ENCODE results near the gene TMEM141.
A peak's percentile ranks its signal among the peaks of the same experiment; 100 is the strongest.
"Not testable (repeated sequence)": the region's sequence is repeated elsewhere in the genome, so short reads cannot be mapped to it uniquely, and the experiment has no call there.

The TMEM141 gene

DNA sequence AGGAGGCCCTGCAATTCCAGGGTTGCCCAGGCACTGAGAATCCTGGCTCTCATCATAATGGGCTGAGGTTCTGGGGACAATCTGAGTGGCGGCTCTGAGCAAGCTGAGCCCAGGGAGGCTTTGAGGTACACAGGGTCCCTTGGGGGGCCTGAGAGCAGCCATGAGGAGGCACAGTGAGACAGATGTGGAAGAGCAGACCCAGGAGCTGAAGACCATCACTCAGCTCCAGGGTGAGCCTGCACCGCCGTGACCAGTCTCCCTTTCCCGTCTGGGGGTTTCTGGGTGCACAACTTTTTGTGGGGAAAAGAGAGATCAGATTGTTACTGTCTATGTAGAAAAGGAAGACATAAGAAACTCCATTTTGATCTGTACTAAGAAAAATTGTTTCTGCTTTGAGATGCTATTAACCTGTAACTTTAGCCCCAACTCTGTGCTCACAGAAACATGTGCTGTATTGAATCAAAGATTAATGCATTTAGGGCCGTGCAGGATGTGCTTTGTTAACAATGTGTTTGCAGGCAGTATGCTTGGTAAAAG lies 5.2 kb downstream of the TMEM141 start, which contains the start of gene CCDC183:
Gene CCDC183, plus strand, starts transcription at position 101 of the 537 bp plus-strand sequence. Its CDS starts 60 bp downstream, at position 161.
- DNase-seq = no peak

DNA sequence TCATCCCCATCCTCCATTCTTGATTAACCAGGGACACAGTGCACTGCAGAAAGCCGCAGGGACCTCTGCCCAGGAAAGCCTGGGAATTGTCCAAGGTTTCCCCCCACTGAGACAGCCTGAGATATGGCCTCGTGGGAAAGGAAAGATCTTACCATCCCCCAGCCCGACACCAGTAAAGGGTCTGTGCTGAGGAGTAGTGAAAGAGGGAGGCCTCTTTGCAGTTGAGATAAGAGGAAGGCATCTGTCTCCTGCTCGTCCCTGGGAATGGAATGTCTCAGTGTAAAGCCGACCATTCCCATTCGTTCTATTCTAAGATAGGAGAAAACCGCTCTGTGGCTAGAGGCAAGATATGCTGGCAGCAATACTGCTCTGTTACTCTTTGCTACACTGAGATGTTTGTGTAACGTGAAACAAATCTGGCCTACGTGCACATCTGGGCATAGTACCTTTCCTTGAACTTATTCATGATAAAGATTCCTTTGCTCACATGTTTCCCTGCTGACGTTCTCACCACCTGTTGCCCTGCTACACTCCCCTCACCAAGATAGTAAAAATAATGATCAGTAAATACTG lies 5.7 kb downstream of the TMEM141 start:
- DNase-seq = not testable (repeated sequence)

DNA sequence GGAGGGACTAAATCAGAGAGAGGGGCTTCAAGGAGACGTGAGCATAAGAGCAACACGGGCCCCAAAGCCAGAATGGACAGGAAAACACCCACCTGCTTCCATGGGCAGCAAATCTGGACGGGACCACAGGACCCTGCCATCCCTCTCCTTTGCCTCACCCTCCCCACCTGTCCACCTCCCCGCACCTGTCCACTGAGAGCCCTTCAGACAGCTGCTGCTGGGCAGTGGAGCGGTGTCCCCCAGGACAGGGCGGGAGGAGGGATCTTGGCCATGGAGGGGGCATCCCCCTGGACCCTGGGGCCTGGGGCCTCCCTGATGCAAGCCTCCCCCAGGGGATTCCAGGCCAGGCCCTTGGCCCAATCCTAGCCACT lies 7.5 kb downstream of the TMEM141 start:
- no peak for DNase-seq

DNA sequence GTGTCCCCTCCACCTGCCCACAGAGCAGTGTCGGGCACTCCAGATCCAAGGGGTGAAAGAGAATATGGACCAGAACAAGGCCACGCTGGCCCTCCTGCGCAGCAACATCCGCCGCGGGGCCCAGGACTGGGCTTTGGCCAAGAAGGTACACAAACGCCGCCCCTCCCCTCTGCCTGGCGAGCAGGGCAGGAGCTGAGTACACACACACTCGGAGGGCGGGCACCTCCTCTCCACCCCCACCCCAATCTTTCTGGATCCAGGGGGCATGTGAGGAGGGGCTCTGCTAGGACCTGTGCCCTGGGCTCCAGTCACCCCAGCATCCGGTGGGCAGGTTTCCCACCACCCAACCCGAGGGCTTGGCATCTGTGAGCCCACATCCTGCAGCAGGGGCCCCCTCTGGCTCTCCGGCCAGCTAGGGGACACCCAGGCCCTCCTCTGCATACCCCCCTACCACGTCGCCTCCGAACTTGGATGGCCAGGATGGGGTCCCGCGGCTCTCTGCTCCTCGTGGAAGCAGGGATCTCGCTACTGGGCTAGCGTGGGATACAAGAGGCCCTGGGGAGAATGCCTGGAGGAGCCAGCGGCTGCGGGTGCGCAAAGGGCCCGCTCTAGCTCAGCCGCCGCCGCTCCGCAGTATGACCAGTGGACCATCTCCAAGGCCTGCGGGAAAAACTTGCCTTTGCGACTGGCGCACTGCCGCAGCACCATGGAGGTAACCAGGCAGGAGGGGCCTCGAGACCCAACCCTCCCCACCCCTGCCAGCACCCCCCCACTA lies 8.1 kb downstream of the TMEM141 start:
- DNase-seq = no peak

DNA sequence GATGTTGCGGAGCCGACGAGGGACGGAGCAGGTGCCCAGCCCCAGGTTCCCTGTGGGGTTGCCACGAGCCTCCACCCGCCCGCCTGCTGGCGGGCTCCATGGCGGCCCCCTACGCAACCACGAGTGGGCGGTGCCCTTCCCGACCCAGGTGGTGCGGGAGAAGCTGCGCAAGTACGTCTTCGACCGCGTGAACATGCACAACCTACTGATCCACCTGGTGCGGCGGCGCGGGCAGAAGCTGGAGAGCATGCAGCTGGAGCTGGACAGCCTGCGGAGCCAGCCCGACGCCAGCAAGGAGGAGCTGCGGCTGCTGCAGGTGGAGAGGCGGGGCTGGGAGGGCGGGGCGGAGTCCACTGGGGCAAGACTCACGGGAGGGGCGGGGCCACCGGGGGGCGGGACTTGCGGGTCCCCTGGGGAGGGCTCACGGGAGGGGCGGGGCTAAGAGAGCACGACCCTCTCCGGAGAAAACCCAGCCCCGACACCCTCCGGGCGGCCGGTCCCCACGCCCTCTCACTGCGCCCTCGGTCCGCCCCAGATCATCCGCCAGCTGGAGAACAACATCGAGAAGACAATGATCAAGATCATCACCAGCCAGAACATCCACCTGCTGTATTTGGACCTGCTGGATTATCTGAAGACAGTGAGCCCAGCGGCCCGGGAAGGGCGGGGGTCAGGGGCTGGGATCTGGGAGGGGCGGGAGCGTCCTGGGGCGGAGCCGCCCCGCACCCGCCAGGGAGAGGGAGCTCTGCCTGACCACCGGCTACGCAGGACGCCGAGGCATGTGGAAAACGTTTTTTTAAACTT lies 8.9 kb downstream of the TMEM141 start:
- peak; percentile 31 for DNase-seq

DNA sequence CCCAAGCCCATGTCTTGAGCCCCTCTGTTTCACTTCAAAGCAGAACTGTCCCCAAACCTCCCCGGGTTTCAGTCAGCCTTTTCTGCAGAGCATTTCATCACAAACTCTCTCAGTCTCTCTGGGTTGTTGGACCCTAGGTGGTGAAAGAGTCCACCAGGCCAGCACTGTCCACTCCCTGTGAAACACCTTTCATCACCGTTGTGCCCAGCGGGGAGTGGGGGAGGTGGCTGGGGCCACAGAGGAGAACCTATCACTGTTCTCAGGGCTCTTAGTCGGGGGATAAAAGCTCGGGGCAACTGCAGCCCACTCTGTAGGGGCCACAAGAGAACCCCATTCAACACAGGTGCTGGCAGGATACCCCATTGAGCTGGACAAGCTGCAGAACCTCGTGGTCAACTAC lies 11.2 kb downstream of the TMEM141 start:
- no peak for DNase-seq

DNA sequence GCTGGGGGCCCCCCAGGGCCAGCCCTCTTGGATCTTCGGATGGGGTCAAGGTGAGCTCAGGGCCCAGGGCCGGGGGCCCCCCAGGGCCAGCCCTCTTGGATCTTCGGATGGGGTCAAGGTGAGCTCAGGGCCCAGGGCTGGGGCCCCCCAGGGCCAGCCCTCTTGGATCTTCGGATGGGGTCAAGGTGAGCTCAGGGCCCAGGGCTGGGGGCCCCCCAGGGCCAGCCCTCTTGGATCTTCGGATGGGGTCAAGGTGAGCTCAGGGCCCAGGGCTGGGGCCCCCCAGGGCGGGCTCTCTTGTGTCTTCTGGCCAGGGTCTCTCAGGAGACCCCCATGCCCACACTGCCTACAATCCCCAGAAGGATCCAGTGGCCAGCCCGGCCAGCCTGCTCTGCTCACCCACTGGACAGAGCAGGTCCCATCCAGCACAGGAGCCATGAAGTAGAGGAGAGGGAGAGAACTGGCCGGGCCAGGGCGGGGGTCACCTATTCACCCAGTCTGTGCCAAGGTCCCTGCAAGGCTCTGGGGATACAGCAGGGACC lies 11.9 kb downstream of the TMEM141 start:
- not testable (repeated sequence) for DNase-seq

DNA sequence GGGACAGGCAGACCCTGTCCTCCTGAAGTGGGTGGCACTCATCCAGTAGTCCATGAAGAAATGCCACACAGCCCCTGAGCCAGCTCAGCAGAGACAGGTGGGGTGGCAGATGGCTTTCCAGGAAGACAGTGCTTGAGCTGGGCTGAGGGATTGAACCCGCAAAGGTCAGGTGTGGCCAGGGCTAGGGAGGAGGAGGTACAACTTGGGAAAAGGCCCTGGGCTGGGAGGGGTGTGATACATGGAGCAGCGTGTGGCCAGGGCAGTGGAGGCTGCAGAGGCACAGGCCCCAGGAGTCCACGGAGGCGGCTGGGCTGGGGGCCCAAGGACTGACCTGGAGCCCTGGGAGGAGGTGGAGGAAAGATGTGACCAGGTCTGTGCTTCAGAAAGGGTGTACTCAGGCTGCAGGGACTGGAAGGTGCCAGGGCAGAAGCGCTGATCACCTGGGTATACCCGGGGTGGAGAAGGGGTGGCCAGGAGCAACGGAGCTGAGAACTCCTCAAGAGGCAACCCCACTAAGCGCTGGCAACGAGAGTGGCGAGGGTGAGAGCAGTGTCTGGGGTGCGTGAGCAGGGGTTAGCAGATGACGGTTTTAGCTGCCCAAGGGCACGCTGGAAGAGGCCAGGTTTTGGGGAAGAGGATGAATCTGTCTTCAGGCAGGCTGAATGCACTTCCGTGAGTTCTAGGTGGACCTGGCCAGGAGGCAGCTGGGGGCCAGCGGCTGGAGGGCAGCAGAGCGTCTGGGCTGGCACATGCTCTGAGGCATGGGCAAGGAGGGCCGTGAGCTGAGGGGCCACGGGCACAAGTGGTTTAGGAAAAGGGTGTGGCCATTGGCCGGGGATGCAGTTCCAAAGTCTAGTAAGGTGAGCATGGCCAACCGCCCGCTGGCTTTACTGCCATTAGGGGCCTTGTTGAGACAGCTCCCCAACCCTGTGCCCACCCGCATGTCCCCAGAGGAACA lies 12.7 kb downstream of the TMEM141 start:
- no peak for DNase-seq

DNA sequence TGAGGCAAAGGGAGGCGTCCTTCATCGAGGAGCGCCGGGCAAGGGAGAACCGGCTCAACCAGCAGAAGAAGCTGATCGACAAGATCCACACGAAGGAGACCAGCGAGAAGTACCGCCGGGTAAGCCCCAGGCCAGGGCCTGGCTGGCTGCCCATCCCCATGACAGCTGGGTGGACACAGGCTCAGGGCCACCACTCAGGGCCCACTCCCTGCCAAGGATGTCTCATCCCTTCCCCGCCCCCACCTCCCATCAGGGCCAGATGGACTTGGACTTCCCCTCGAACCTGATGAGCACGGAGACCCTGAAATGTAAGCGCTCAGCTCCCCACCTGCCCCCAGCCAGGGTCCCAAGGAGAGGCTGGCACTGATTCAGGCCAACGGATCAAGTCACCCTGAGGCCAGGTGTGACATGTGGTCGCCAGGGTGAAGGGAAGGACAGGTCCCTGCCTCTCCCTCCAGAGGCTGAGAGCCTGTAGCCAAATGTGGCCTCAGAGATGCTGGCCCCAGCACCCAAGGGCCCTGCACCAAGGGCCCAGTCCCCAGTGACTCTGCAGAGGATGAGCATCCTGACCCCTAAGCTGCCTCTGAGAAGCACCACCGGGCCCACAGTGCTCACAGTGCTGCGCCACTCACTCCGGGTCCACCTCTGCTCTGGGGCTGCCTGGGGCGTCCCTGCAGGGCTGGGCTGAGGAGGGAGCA lies 13.5 kb downstream of the TMEM141 start:
- DNase-seq = no peak

DNA sequence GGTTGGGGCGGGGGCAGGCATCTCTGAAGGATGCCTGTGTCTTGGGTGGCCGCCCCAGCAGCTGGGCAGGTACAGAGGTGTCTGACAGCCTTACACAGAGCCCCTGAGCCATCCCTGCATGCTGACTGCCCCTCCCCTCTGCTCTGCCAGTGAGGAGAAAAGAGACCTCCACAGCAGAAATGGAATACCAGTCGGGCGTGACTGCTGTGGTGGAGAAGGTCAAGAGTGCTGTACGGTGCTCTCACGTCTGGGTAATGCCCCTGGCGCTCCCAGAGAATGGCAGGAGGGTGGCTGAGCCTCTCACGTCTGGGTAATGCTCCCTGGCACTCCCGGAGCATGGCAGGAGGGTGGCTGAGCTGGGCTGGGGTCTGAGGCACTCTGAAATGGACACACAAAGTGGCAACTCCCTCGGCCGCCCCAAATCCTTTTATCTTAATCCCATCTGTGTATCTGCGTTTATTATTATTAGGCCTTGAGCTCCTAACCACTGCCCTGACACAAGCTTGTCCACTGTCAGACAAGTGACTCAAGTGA lies 14.1 kb downstream of the TMEM141 start:
- no peak for DNase-seq

DNA sequence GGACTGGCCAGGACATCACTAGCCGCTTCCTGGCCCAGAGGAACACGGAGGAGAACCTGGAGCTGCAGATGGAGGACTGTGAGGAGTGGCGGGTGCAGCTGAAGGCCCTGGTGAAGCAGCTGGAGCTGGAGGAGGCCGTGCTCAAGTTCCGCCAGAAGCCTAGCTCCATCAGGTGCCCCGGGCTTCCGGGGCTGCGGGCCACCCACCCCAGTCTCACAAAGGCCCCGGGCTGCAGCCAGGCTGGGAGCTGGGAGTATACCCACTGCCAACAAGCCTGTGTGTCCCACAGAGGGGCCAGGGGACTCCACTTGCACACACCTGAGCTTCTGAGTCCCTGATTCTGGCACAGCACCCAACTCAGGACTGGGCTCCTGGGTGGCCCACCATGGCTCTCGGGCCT lies 14.9 kb downstream of the TMEM141 start:
- DNase-seq = no peak

DNA sequence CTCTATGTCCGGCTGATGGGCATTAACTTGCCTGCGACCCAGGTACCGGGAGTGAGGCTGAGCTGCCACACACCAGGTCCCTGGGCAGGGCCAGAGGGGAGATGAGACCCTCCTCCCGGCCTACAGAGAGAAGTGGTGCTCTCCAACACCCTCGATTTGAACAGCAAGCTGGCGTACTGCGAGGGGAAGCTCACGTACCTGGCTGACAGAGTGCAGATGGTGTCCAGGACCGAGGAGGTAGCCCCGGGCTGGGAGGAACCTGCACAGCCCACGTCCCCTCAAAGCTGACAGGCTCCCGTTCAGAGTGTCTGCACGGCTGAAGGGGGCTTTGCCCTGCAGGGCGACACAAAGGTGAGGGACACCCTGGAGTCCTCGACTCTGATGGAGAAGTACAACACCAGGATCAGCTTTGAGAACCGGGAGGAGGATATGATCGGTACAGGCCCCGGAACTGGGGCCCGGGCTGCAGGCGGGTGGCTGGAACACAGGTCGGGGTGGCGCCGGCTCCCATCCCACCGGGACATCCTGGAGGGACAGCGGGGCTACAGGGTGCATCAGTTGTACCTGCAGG lies 15.6 kb downstream of the TMEM141 start:
- DNase-seq = no peak

DNA sequence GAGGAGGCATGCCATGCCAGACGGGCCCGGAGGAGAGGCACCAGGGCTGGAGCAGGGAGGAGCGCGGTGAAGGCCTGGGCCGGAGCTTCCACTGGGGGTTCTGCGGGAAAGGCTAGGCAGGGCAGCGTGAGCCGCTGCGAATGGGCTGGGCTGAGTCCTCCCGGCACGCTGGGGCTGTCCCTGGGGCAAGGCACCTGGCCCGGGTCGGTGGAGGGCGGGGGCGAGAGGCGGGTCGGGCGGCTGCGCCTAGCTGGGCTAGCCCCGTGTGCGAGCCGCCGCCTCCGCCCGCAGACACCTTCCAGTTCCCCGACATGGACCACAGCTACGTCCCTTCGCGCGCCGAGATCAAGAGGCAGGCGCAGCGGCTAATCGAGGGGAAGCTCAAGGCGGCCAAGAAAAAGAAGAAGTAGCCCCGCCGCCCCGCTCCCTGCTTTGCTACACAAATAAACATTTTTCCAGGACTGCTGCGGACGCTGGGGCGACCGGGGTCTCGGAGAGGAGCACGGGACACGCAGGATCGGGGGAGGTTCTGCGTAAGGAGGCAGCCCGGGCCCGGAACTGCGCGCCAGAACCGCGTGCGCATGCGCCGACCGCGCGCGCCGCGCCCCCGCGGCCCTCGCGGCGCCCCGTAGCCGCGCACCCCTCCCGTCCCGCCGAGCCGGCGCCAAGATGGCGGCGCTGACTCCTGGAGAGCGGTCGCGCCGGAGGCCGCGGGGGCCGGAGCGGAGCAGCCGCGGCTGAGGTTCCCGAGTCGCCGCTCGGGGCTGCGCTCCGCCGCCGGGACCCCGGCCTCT lies 16.3 kb downstream of the TMEM141 start, which contains the start of gene RABL6:
Gene RABL6, plus strand, starts transcription at position 668 of the 794 bp plus-strand sequence. CDS start 249 bp downstream, outside the sequence.
- peak; percentile 58 for DNase-seq

DNA sequence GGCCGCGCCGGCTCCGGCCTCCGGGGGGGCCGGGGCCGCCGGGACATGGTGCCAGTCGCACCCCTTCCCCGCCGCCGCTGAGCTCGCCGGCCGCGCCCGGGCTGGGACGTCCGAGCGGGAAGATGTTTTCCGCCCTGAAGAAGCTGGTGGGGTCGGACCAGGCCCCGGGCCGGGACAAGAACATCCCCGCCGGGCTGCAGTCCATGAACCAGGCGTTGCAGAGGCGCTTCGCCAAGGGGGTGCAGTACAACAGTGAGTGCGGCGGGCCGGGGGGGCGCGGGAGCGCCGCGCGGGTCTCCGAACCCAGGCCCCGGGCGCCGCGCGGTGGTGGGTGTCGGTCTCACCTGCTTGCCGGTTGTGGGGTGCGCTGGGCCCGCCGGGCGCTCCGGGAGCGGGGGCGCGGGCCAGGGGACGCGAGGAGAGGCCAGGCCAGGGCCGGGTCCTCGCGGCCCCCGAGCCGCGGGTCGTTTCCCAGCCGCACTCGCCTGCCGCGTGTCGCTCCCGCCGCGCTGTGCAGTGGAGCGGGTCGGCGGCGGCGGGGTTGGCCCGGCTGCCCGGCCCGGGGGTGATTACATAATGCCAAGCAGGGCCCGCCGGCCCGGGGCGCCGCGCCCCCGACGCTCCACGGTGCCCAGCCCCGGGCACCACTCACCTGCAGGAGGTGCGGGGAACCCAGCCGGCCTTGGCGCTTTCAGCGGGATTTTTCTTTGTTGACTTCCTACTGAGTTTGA lies 17.1 kb downstream of the TMEM141 start:
- no peak for DNase-seq

DNA sequence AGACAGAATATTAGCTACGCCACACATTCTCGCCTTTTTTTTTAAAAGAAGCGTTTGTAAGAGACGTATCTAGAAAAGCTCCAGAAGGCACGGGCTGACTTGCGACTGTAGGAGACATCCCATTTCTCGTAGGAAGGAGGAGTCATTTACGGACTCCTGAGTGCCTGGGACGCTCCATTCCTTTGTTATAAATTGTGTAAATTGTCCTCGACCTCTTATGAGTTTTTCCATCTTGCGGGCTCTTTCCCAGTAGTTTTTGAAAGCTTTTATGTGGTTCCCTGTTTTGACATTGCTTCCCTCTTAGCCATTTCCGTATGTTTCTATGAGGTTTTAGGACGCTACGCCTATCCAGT lies 17.6 kb downstream of the TMEM141 start:
- DNase-seq = no peak

DNA sequence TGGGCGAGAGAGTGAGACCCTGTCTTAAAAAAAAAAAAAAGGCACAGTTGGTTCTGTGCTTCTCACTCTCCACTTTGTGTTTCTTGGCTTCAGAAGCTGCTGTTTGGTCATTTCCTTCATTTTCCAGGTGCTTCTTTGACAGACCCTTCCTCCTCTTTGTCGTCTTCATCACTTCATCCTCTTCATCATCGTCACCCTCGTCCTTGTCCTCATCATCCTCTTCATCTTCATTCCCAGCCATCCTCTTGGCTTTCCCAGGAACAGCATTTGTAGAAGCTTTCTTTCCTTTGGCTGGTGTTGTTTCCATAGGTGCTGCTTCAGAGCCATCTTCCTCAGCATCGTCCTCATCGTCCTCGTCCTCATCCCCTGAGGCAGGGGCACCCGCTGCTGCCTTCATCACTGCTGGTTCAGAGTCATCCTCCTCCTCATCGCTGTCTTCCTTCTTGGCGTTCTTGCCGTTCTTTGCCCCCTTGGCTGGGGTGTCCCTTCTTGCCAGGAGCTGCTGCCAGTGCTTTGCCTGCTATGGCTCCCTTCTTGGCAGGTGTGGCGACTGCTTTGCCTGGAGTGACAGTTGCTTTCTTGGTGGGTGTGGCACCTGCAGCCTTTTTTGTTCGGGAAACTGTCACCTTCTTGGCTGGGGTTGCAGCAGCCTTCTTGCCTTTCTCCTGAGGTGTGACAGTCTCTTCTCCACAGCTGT lies 23.7 kb downstream of the TMEM141 start:
- DNase-seq = no peak

DNA sequence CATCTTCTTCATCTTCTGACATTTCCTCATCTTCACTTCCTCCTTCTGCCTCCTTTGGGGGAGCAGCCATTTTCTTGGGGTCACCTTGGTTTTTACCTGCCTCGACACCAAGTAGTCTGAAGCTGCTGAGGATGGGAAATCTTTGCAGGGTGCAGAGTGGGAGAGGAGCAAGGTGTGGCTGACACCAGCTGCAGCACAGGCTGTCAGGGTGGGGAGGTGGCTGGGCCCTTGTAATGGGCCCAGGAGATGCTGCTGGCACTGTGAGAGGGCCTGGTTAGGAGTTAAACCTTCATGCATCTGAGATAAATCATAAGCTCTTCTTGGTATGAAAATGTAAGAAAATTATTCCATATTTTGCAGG lies 24.3 kb downstream of the TMEM141 start:
- no peak for DNase-seq

DNA sequence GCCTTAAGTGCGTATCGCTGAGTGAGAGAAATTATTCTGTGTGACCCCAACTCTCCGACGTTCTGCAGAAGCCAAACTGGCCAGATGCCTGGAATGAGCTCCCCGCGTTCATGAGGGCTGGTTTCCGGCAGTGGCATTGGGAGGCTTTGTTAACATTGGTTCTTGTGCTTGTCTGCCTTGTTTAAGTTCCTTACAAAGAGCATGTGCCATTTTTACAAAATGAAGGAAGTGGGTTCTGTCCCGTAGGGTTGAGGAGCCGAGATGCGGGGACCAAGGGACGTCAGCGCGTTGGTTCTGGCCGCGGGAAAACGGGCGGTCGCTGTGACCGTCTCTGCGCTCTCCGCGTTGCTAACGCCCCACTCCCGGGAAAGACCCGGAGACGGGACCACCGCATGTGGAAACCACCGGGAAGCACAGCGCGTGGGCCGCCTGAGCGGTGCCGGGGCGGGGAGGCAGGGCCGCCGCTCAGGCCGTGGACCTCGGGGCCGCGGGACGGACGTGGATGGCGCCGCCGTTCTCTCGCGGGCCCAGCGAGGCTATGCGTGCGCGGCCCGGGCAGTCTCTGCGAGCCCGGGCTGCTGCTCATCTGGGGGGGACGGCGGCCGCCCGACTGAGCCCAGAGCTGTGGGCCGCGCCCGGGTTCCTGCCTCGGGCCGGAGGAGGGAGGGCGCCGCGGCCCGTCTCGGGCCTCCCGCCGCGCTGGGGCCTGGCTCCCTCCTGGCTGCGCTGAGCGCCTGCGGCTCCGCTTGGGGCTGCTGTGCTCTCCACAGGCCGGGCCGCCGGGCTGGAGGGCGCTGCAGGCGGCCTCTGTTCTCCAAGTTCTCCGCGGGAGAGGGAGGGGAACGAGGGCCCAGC lies 30.1 kb downstream of the TMEM141 start:
- DNase-seq = no peak

Measured in NK-92 treated with Interleukin-12 subunit alpha and Interleukin-12 subunit beta, amount 100 ng/mL, for 24 hours (cell line).